ENCODE results near the gene TMEM51. TPM values are rescaled to one million over a fixed set of nuclear protein-coding genes. Genes with fewer than 3 reads are reported as not detected.

TMEM51 gene
- total and polyA plus RNA-seq, 2 of the 4 experiments (the other 2 are of a cell fraction): 2.7 to 10.2 TPM

DNA sequence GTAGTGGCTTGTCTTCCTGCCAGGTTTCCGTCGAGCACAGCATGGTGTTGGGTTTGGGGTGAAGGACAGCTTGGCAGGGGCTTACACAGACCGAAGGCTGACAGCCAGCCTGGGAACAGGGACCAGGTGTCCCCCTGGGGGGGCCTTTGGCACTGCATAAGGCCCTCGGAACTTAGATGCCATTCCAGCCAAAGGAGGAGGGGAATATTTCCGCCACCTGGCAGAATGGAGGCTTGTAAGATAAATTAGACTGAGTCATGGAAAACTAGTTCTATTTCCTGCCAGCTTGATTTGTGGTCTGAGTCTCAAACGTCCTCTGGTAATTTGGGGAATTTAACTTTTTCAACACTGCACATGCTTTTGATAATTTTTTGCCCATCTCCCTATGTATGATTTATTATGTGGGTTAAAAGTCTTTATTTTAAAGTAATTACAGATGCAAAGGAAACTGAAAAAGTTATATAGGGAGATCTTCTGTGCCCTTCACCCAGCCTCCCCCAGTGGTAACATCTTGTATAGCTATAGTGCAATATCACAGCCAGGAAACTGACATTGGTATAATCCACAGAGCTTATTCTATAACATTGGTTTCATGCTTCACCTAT is 11.5 kb upstream of the TMEM51 start:
- in situ Hi-C loops (cut with MboI; ENCODE audit: low sequenced_read_pairs): no loop called here
- H3K9ac ChIP-seq (ENCODE audit: low read depth, low read length): no peak overlapping the region
- no peak overlapping the region for H3K14ac ChIP-seq (replicated peaks; ENCODE audit: low read depth, low read length)
- H3K4me2 ChIP-seq (ENCODE audit: low read depth, low read length): no peak overlapping the region
- H3K18ac ChIP-seq (ENCODE audit: low read depth, low read length): no peak overlapping the region
- no peak overlapping the region for H2AK9ac ChIP-seq (replicated peaks; ENCODE audit: low read depth, low read length, poor library complexity)
- DNase-seq (peak; percentile 52), ATAC-seq (ENCODE audit: low read depth) (no peak)
- WGBS, 2 experiments (ENCODE audit: extremely low coverage in 2 of 2, insufficient read length in 1 of 2): 40% methylated on average over 1 of the region's 6 CpGs; no CpG with 5 or more reads in 1 of the 2 experiments
- no peak overlapping the region for H3K56ac ChIP-seq (ENCODE audit: extremely low read depth, insufficient read depth, low read length)
- no peak overlapping the region for H2AFZ ChIP-seq (replicated peaks; ENCODE audit: low read length, poor library complexity)
- H3K79me1 ChIP-seq (ENCODE audit: low read depth in 1 of 2, low read length in 2 of 2): no peaks in the 10 kb centered on the region
- CTCF ChIA-PET: interaction anchor here (1.1 to 1.3 kb wide), 5 partner anchors 9 to 130 kb away, joined by 3 to 5 read pairs (median 4); partner anchors contain the start of gene TMEM51
- dilution Hi-C loops (cut with HindIII; ENCODE audit: low sequenced_read_pairs, unreplicated experiment): no loop called here
- no peaks in the 10 kb centered on the region for H4K20me1 ChIP-seq (ENCODE audit: insufficient read depth, low read length)
- no peak overlapping the region for H3K4me3 ChIP-seq (ENCODE audit: insufficient read depth, low read depth, low read length)
- intact Hi-C loops (cut with micrococcal nuclease): no loop called here
- H3K36me3 ChIP-seq (ENCODE audit: control insufficient read depth, insufficient read depth, low read length): no peaks in the 10 kb centered on the region
- H4K5ac ChIP-seq (ENCODE audit: low read depth, low read length): no peak overlapping the region
- peaks cover 6% of the 10 kb centered on the region; the same call in 1 of the 2 replicates for H3K27me3 ChIP-seq (ENCODE audit: control insufficient read depth, insufficient read depth, low read length)
- no peak overlapping the region for H2BK120ac ChIP-seq (ENCODE audit: low read depth, low read length)
- H2BK15ac ChIP-seq (ENCODE audit: low read depth, low read length): no peak overlapping the region
- no peak overlapping the region for H2AK5ac ChIP-seq (ENCODE audit: low read depth, low read length)
- H4K91ac ChIP-seq (ENCODE audit: insufficient read depth, low read depth, low read length): no peak overlapping the region
- no peak overlapping the region for H2BK5ac ChIP-seq (ENCODE audit: low read depth, low read length, poor library complexity, severe bottlenecking)
- H3K23ac ChIP-seq (ENCODE audit: low read depth, low read length): no peak overlapping the region
- H3K4ac ChIP-seq (ENCODE audit: low read depth, low read length): no peak overlapping the region
- H3K27ac ChIP-seq (ENCODE audit: insufficient read depth, low read length): no peak overlapping the region
- no peaks in the 10 kb centered on the region; the same call in 1 of the 2 replicates for H3K4me1 ChIP-seq (ENCODE audit: control insufficient read depth, insufficient read depth, low read length)
- no peaks in the 10 kb centered on the region for H3K9me1 ChIP-seq (ENCODE audit: insufficient read depth, low read length)
- no TSS peak for BruUV-seq (replicated peaks)
- no peak overlapping the region for H2BK20ac ChIP-seq (ENCODE audit: low read depth, low read length)
- TF ChIP-seq POLR2A (IDR thresholded peaks at IDR 0.05; ENCODE audit: low read depth, low read length): no peak
- no peak for TF ChIP-seq SMC3 (IDR thresholded peaks at IDR 0.05; ENCODE audit: low read depth, low read length)
- TF ChIP-seq ELK1 (IDR thresholded peaks at IDR 0.05; ENCODE audit: borderline replicate concordance, low read depth, low read length): no peak
- no peak for TF ChIP-seq MAZ (IDR thresholded peaks at IDR 0.05; ENCODE audit: borderline replicate concordance, low read depth, low read length)
- TF ChIP-seq, protein P1, sequence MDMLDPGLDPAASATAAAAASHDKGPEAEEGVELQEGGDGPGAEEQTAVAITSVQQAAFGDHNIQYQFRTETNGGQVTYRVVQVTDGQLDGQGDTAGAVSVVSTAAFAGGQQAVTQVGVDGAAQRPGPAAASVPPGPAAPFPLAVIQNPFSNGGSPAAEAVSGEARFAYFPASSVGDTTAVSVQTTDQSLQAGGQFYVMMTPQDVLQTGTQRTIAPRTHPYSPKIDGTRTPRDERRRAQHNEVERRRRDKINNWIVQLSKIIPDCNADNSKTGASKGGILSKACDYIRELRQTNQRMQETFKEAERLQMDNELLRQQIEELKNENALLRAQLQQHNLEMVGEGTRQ (IDR thresholded peaks at IDR 0.05; ENCODE audit: low read depth, low read length): no peak
- TF ChIP-seq FOS (IDR thresholded peaks at IDR 0.05; ENCODE audit: low read depth, low read length): no peak
- TF ChIP-seq MXI1 (IDR thresholded peaks at IDR 0.05; ENCODE audit: borderline replicate concordance, low read depth, low read length): no peak
- no peak for TF ChIP-seq NFE2L2 (IDR thresholded peaks at IDR 0.05; ENCODE audit: low read depth, low read length)
- TF ChIP-seq MAFK (IDR thresholded peaks at IDR 0.05; ENCODE audit: low read depth, low read length): no peak
- no peaks in the 10 kb centered on the region for H3K9me3 ChIP-seq (ENCODE audit: control insufficient read depth, insufficient read depth, low read length)
- POLR2A ChIA-PET (ENCODE audit: unreplicated experiment): no interaction called here
- no peak overlapping the region for H4K8ac ChIP-seq (ENCODE audit: low read depth in 2 of 2, low read length in 2 of 2)

Data from IMR-90 (cell line).